Neural cell (in vitro differentiated cells): ENCODE measurements around the gene RAP1GAP2. TPM values are rescaled to one million over a fixed set of nuclear protein-coding genes. Genes with fewer than 3 reads are reported as not detected.

Experiments
- H2AFZ ChIP-seq: fragments of 200-600, 300-800 bp; sonication (generic), shearing (Covaris generic); 2 replicates; pipeline ENCODE4 v1.6.0; 2014; ENCODE audit warnings: low read depth, mild to moderate bottlenecking, antibody characterized with exemption, low read length, moderate library complexity
- H3F3A ChIP-seq: fragments of 200-600 bp; shearing (Covaris generic); 2 replicates; pipeline ENCODE4 v1.6.1; 2016; ENCODE audit warnings: mild to moderate bottlenecking, moderate library complexity, mixed read lengths, antibody characterized with exemption, low read length; ENCODE audit not compliant: insufficient read depth, poor library complexity, severe bottlenecking
- H3K27ac ChIP-seq: fragments of 200-600, 300-800 bp; sonication (generic), shearing (Covaris generic); 2 replicates; pipeline ENCODE4 v1.5.1; 2014; ENCODE audit warnings: mild to moderate bottlenecking, low read length, moderate library complexity
- H3K27me3 ChIP-seq: fragments of 300-800, 200-600 bp; sonication (generic), shearing (Covaris generic); 2 replicates; pipeline ENCODE4 v1.6.0; 2014; ENCODE audit warnings: mild to moderate bottlenecking, low read depth, low read length, moderate library complexity; ENCODE audit not compliant: insufficient read depth
- H3K36me3 ChIP-seq: fragments of 300-800, 200-600 bp; sonication (generic), shearing (Covaris generic); 2 replicates; pipeline ENCODE4 v1.5.1; 2014; ENCODE audit warnings: mild to moderate bottlenecking, antibody characterized with exemption, low read length, moderate library complexity; ENCODE audit not compliant: insufficient read depth
- H3K4me2 ChIP-seq: fragments of 300-800, 200-600 bp; sonication (generic), shearing (Covaris generic); 2 replicates; pipeline ENCODE4 v1.6.0; 2014; ENCODE audit warnings: mild to moderate bottlenecking, low read length
- H3K4me3 ChIP-seq: fragments of 300-800, 200-600 bp; sonication (generic), shearing (Covaris generic); 2 replicates; pipeline ENCODE4 v1.5.1; 2014; ENCODE audit warnings: mild to moderate bottlenecking, low read length, moderate library complexity
- H3K79me2 ChIP-seq: fragments of 200-600 bp; shearing (Covaris generic); replicated peaks from 2 replicates; pipeline ENCODE4 v1.6.0; 2014; ENCODE audit warnings: mild to moderate bottlenecking, low read length, moderate library complexity; ENCODE audit not compliant: insufficient read depth
- H3K9ac ChIP-seq: fragments of 300-800, 200-600 bp; sonication (generic), shearing (Covaris generic); 2 replicates; pipeline ENCODE4 v1.6.1; 2016; ENCODE audit warnings: mild to moderate bottlenecking, low read length, mixed read lengths
- H3K9me2 ChIP-seq: fragments of 200-600 bp; shearing (Covaris generic); 2 replicates; pipeline ENCODE4 v1.6.1; 2016; ENCODE audit warnings: mild to moderate bottlenecking, low read length, mixed read lengths; ENCODE audit not compliant: insufficient read depth
- H3K9me3 ChIP-seq: fragments of 200-600, 300-800 bp; sonication (generic), shearing (Covaris generic); 2 replicates; pipeline ENCODE4 v1.6.1; 2016; ENCODE audit warnings: mild to moderate bottlenecking, mixed run types, low read length, moderate library complexity, mixed read lengths
- H4K20me1 ChIP-seq: fragments of 200-600 bp; shearing (Covaris generic); 2 replicates; pipeline ENCODE4 v1.6.1; 2016; ENCODE audit warnings: mild to moderate bottlenecking, mixed run types; ENCODE audit not compliant: insufficient read depth
- CTCF ChIP-seq: fragments of 450-650 bp; IDR thresholded peaks from 2 replicates; pipeline ENCODE4 v1.5.1; 2014; ENCODE audit warnings: antibody characterized with exemption, mild to moderate bottlenecking, moderate library complexity; ENCODE audit not compliant: poor library complexity, severe bottlenecking
- EP300 ChIP-seq: fragments of 450-650 bp; conservative IDR thresholded peaks from 2 replicates; pipeline ENCODE4 v1.6.1; 2014; ENCODE audit warnings: antibody characterized with exemption, mild to moderate bottlenecking, moderate library complexity; ENCODE audit not compliant: poor library complexity, severe bottlenecking
- EZH2 ChIP-seq: fragments of 200-600, 300-800 bp; shearing (Covaris generic), sonication (generic); IDR thresholded peaks from 2 replicates; pipeline ENCODE4 v1.6.1; 2014; ENCODE audit warnings: antibody characterized with exemption, low read length, borderline replicate concordance, mild to moderate bottlenecking; ENCODE audit not compliant: insufficient read depth, poor library complexity, severe bottlenecking
- MXI1 ChIP-seq: fragments of 450-650 bp; conservative IDR thresholded peaks from 2 replicates; pipeline ENCODE4 v1.6.1; 2014; ENCODE audit warnings: antibody characterized with exemption, mild to moderate bottlenecking; ENCODE audit not compliant: poor library complexity, severe bottlenecking
- POLR2AphosphoS5 ChIP-seq: IDR thresholded peaks from 2 replicates; pipeline ENCODE4 v1.6.1; 2012
- RAD21 ChIP-seq: fragments of 450-650 bp; conservative IDR thresholded peaks from 2 replicates; pipeline ENCODE4 v1.6.1; 2014; ENCODE audit warnings: antibody characterized with exemption, mild to moderate bottlenecking, moderate library complexity
- REST ChIP-seq: IDR thresholded peaks from 2 replicates; pipeline ENCODE4 v1.6.1; 2012; ENCODE audit warnings: borderline replicate concordance
- SMC3 ChIP-seq: fragments of 450-650 bp; conservative IDR thresholded peaks from 2 replicates; pipeline ENCODE4 v1.6.1; 2014; ENCODE audit warnings: antibody characterized with exemption, mild to moderate bottlenecking, moderate library complexity; ENCODE audit not compliant: poor library complexity
- TAF1 ChIP-seq: IDR thresholded peaks from 2 replicates; pipeline ENCODE4 v1.6.1; 2012; ENCODE audit warnings: low read depth
- polyA plus RNA-seq: library from polyadenylated mRNA; depleted of rRNA; stranded (reverse); fragments of >200 nt; gene quantifications from 2 replicates; pipeline ENCODE4 v1.2.3, GENCODE V29; 2014

RAP1GAP2 gene
- polyA plus RNA-seq, 1 donor from 2014 or later, result 14.8 TPM

GRCh38 chr17:2856727-2857126 lies 60.5 kb downstream of the RAP1GAP2 start:
- TF ChIP-seq MXI1 (no peak), POLR2AphosphoS5 (no peak), REST (no peak), CTCF (no peak), EZH2 (no peak), RAD21 (no peak), TAF1 (no peak), SMC3 (no peak), EP300 (no peak)
- peaks cover 47% of the 10 kb centered on the region for H3K27me3 ChIP-seq
- H3K4me2 ChIP-seq, result no peak overlapping the region
- H3K36me3 ChIP-seq, result no peaks in the 10 kb centered on the region
- no peaks in the 10 kb centered on the region for H3K79me2 ChIP-seq
- no peak overlapping the region for H3K9ac ChIP-seq
- H3K27ac ChIP-seq, result no peak overlapping the region
- no peaks in the 10 kb centered on the region for H3K9me3 ChIP-seq
- H3F3A ChIP-seq, result no peaks in the 10 kb centered on the region
- H4K20me1 ChIP-seq, result peaks cover 6% of the 10 kb centered on the region
- H3K9me2 ChIP-seq, result no peaks in the 10 kb centered on the region
- no peak overlapping the region for H3K4me3 ChIP-seq
- H2AFZ ChIP-seq, result no peak overlapping the region

- Histone ChIP-seq H2AFZ (no peak overlapping the region), H4K20me1 (no peaks in the 10 kb centered on the region), H3K4me3 (no peak overlapping the region), H3K9ac (no peak overlapping the region), H3K36me3 (no peaks in the 10 kb centered on the region), H3K27me3 (peaks cover 19% of the 10 kb centered on the region), H3F3A (no peaks in the 10 kb centered on the region), H3K9me3 (no peaks in the 10 kb centered on the region), H3K79me2 (no peaks in the 10 kb centered on the region), H3K9me2 (no peaks in the 10 kb centered on the region), H3K27ac (no peak overlapping the region), H3K4me2 (no peak overlapping the region)
- no peak for TF ChIP-seq SMC3
- TF ChIP-seq EP300, result no peak
- no peak for TF ChIP-seq TAF1
- no peak for TF ChIP-seq MXI1
- no peak for TF ChIP-seq CTCF
- TF ChIP-seq RAD21, result no peak
- no peak for TF ChIP-seq REST
- no peak for TF ChIP-seq POLR2AphosphoS5
- no peak for TF ChIP-seq EZH2
These were observed 63.8 kb downstream of the RAP1GAP2 start for GRCh38 chr17:2860045-2860444.
